Inflammatory macrophage treated with lipopolysaccharide for 4 hours (primary cell): ENCODE data around the gene UBASH3A.

Experiments used
- DNase-seq: peaks from one replicate; pipeline ENCODE4 v3.0.0-alpha.2; 2020

The UBASH3A gene

DNA sequence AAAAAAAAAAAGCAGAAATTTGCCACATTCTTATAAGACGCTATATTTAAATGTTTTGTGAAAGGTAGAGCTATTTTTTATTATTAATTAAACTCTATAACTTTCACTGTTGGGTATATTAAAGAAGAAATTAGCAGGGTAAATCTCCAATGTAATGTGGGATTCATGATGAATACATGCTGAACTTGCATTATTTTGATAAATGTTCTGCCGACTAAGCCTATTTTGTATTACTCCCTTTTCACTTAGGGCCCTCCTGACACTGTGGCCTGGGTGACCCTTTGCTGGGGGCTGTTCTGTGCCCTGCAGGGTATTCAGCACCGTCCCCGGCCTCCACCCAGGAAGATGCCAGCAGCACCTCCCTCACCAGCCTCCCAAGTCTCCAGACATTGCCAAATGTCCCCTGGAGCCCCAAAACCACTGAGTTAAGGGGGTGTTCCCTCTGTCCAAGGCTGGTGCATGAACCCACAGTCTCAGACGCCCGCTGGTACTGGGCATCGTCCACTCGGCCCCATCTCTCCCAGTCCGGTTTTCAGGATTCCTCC is 69.9 kb downstream of the UBASH3A start:
- no peak for DNase-seq

DNA sequence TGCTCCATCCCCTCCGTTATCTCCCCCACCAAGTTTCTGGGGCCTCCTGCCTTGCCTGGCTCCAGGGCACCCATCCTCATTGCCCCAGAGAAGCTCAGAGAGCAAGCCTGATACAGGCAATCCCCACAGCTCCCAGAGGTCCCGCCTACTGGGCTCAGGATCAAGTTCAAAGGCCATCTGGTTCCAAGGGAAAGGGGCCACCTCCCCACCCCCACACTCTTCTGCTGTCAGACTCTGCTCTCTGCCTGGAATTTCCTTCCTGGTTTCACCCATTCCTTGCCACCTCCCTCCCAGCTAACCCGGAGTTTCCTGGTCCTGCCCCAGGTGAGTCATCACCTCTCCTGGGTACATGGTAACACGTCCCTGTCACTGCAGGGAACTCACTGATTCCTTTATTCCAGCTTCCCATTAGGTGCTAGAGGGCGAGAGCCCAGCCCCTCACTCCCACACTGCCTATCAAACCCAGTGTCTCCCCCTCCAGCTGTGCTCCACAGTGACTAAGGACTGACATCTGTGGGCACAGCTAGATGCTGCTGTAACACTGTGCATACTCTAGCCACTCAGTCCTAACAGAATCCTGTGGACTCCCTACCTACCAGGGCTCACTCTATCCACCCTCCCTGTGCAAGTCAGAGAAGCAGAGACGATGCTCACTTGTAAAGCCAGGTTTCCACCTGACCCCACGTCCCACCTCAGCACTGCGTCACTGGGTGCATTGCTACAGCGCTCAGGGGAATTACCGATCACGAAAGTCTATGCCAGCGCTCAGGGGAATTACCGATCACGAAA is 70.5 kb downstream of the UBASH3A start:
- no peak for DNase-seq

DNA sequence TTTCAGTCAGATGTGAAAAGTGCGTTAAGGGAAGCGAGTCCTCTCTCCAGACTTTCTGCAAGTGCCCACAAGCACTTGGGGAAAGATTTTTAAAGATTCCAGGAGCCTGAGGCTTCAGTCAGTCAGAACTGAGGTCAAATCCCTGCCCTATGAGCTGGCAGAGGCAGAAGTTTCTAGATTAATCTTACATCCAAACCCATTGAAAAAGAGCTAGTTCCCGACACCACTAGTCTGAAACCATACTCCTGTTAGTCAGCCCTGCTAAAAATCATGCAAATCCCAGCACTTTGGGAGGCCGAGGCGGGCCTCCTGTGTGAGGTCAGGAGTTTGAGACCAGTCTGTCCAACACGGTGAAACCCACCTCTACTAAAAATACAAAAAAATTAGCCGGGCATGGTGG is 71.3 kb downstream of the UBASH3A start:
- no peak for DNase-seq

DNA sequence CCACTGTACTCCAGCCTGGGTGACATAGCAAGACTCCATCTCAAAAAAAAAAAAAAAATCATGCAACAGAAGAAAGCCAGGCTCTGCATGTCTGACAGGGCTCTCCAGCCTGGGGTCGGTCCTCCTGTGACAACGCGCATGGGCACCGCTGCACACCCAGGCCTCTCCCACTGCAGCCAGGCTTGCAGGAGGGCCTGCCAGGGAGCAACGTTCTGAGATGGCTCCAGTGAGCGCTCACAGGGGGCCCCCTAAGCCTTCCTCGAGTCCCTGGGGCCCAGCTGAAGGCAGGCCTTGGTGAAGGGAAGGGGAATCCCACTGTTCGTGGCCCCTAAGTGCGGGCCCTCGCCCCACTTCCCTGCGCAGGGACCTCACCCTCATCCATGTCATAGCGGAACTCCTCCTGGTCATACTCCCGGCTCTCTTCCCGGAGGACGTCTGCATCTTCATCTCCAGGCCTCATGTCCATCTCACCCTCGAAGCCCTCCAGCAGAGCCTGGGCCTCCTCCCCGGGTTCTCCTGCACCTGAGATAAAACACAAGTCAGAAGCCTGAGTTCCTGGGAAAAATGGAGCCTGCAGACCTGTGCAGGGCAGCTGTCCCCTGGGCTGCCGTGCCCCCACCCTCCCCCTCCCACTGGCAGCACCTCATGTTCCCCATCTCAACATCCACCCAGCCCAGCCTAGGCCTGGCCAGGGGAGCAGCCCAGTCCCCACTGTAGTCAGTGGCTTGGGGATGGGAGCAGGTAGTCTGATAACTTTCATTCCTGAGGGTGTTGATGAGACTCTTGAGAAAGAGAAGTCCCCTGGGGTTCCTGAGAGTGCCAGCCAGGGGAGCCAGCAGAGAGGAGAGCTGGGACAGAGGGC is 72.1 kb downstream of the UBASH3A start:
- DNase-seq, result no peak

DNA sequence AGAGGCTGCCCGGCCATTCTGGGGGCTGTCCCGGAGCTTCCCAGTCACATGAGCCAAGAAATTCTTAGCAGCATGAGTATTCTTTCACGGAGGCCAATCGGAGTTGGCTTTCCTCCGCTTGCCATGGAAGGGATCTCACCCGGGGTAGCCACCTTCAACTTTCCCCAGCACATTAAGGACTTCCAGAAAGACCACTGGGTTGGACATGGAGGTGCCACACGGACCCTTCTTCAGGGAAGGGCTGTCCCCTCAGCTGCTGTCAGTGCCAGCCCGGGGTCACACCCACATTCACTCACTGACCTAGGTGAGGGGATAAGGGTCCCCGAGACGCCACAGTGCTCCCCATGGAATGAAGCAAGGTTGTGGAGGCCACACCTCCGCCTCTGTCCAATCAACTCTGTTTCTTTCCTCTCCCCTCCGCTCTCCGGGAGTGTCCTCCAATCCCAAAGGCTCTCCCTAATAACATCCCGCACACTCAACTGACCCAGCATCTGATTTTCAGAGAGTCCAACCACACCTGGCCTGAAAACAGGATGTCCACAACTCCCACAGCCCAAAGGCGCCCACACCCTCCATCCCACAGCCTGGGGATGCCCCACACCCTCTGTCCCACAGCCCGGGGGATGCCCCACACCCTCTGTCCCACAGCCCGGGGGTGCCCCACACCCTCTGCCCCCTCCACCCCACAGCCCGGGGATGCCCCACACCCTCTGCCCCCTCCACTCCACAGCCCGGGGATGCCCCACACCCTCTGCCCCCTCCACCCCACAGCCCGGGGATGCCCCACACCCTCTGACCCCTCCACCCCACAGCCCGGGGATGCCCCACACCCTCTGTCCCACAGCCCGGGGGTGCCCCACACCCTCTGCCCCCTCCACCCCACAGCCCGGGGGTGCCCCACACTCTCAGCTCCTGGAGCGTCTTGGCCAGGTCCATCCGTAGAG is 73.0 kb downstream of the UBASH3A start:
- DNase-seq, result no peak

DNA sequence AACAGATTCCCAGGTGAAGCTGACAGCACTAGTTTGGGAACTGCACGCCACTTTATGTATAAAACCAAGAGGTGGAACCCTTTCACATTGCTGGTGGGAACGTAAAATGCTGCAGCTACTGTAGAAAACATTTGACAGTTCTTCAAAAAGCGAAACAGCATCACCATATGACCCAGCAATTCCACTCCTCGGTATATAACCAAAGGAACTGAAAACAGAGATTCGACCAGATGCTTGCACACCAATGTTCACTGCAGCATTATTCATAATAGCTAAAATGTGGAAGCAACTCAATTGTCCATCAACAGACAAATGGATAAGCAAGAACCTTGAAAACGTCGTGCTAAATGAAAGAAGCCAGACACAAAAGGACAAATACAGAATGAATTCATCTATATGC is 74.8 kb downstream of the UBASH3A start:
- DNase-seq, result no peak

DNA sequence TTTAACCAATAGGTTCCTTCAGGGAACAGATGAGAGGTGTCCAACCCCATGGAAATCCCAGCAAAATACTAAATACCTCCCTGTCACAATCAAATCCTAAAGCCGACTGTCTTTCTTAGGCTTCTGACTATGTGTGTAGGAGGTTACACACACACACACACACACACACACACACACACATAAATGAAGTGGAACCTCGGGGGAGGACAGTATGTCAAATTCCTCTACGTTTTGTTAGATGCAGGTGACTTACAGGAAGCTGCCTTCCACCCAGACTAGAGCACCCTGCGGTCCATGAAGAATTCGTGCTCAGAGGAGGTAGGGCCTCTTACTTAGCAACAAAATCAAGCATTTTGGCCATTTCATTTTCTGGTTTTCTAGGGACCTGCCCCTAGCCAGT is 75.9 kb downstream of the UBASH3A start:
- no peak for DNase-seq

DNA sequence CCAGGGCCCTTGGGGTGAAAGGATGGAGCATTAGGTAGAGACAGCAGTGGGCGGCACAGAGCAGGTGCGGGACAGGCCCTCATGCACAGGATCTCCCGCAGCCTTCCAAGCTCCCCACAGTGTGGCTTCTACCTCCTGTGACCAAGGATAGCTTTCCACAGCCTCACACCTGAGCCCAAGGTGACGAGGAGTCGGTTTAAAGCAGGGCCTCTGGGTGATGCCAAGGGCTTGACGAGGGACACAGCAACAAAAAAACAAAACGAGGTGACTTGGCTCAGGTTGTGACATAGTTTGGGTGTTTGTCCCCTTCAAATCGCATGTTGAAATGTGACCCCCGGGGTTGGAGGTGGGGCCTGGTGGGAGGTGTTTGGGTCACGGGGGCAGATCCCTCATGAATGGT is 77.0 kb downstream of the UBASH3A start:
- no peak for DNase-seq

DNA sequence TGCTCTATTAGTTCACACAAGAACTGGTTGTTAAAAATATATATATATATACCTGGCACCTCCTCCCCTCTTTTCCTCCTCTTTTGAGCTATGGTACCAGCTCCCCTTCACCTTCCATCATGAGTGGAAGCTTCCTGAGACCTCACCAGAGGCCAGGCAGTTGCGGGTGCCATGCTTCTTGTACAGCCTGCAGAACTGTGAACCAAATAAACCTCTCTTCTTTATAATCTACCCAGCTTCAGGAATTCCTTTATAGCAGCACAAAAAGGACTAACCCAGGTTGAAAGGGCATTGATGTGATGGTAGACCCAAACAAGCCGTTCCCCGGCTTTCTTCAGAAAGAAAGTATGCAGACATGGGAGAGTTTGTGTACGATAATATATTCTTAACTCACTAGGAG is 77.5 kb downstream of the UBASH3A start:
- no peak for DNase-seq

DNA sequence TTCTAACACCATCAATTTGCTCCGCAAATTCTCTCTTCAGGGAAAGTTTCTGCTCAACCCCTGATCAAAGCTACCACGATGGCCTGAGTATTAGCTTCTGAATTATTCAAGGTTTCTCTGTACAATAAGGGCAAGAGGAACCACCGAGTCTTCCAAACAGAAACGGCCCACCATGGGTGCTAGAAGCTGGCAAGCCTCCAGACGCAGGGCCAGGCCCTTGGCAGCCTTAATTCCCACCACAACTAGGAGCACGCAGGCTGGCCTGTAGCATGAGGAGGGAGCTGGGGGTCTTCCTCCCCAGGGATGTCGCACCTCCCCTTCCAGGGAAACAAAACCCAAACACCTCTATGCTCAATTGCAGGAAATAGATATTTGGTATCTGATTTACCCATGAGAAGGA is 81.3 kb downstream of the UBASH3A start:
- DNase-seq, result no peak

DNA sequence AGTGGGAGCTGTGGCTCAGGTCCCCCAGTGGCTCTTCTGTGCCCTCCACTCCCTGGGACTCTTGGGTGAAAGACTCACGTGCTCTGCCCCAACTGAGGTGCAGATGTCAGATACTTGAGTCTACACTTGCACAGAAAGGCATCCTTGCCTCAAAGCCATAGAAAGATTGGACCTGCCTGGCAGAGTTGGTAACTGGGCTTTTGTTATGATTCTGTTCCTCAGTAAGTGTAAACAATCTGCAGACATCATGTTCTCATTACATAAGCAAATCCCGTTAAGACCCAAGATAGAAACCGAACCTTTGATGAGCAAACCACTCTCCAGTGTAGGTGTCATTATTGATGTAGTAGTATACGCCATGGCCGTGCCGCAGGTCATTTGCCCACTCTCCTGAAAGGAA is 82.4 kb downstream of the UBASH3A start:
- DNase-seq, result no peak

DNA sequence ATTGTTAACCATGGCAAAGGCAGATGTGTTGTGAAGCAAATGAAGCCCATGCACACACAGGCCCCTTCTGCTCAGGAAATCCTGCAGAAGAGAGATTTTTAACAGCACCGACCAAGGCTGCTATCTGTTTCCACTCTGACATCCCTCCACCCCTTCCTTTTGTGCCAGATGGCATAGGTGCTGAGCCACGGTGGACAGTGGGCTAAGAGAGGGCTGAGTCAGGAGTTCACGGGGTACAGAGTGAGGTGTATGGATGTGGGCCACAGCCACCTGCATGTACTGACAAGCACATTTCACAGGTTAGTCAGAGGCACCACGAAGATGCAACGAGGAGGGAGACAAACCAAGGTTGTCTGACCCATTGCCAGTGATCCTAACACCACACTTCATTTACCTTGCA is 82.8 kb downstream of the UBASH3A start:
- no peak for DNase-seq

DNA sequence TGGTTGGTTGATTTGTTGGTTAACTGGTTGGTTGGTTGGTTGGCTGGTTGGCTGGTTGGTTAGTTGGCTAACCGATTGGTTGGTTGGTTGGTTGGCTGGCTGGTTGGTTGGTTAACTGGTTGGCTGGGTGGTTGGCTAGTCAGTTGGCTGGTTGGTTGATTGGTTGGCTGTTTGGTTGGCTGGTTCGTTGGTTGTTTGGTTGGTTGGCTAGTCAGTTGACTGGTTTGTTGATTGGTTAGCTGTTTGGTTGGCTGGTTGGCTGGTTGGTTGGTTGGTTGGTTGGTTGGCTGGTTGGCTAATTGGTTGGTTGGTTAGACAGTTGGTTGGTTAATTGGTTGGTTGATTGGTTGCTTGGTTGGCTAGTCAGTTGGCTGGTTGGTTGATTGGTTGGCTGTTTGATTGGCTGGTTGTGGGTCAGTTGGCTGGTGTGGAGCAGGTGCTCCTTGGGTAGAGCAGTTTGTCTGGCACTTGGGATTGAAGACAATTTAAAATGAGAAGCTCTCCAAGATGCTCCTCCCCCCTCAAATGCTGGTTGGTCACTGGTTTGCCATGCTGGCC is 85.4 kb downstream of the UBASH3A start:
- no peak for DNase-seq

DNA sequence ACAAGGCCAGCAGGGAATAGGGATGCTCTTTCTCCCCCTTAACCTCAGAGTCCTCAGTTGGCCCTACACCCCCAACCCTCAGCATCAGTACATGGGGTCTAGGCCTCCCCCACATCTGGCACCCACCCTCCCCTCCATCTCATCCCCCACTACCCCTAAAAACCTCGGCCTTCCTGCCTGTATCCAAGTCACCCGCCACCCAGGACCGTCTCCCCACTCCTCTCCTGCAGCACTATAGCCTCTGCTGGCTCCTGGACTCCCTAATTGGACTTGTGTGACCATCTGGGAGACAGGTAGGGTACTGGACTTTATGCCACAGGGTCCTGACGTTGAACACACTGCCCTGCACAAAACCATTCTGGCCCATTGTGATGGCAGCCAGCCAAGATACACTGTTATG is 86.3 kb downstream of the UBASH3A start:
- no peak for DNase-seq

DNA sequence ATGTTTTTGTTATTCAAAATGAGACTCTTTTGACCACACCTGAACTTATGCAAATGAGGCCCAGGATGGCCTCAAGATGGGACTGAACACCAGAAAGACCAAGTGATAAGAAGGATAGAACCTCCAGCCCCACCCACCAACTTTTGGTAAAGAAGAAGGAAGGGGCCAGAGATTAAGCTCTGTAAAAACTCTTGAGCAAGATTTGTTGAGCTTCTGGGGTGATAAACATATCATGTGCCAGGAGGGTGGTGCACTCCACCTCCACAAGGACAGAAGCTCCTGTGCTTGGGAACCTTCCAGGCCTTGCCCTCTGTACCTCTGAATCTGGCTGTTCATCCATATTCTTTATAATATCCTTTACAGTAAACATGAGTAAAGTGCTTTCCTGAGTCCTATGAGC is 87.0 kb downstream of the UBASH3A start:
- DNase-seq, result no peak

DNA sequence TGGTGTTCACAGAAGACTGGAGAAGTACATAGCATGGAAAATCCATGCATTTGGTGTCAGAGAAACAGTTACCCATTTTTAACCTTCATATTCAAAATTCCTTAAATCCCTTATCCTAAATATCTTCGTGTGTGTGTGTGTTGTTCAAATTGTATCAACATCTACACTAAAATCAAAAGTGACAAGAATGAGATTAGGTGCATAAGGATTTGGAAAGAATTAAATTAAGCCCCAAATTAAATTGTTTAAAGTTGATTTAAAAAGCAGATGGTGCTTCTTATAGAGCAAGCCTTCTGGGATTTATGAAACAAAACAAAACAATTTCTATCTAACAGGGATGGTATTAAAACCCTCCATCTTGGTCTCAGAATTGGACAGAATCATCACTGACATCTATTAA is 87.6 kb downstream of the UBASH3A start:
- no peak for DNase-seq

DNA sequence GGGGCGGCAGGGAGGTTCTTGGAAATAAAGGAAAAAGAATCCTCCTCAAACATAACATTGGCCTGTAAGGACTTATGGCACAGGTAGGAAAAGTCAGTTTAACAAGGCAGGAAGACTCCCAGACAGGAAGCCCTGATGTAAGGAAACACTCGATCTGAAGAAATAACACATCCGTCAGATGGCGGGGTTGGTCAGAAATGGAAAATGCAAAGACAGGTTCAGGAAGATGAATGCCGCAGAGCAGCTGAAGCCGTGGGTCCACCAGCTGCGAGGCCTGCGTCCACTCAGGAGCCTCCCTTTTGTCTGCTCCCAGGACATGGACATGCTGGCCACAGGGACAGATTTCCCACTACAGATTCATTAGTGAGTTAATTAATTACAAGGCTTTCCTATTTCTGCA is 88.5 kb downstream of the UBASH3A start:
- DNase-seq, result no peak

DNA sequence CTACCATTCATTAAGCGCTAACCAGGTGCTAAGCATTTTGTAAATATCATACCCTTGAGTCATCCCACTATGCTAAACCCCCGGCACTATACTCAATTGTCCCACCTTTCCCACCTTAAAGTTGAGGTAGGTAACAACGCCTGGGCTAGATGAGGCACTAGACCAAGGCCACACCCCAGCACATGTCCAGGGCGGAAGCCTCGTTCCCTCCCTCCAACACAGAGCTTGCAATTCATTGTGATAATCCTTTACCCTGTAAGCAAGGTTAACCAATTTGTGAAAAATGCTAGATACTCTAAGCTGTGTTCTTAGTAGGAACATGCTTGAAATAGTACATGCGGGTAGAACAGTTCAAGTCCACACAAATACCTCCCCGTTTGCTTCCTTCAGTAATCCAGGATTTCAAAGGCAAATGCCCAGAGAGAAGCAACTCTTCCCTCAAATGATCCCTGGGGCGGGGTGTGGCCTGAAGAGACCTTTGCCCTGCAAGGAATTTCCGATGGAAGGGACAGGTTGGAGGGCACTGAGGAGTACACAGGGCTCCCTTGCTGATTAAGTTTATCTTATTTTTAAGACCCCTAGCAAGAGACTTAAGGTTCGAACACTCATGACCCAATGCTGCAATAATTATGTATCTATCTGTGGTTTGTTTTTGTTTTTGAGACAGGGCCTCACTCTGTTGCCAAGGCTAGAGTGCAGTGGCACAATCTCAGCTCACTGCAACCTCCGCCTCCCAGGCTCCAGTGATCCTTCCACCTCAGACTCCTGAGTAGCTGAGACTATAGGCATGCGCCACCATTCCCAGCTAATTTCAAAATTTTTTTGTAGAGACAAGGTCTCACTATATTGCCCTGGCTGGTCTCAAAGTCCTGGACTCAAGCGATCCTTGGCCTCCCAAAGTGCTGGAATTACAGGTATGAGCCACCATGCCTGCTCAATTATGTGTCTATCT is 89.7 kb downstream of the UBASH3A start:
- no peak for DNase-seq

DNA sequence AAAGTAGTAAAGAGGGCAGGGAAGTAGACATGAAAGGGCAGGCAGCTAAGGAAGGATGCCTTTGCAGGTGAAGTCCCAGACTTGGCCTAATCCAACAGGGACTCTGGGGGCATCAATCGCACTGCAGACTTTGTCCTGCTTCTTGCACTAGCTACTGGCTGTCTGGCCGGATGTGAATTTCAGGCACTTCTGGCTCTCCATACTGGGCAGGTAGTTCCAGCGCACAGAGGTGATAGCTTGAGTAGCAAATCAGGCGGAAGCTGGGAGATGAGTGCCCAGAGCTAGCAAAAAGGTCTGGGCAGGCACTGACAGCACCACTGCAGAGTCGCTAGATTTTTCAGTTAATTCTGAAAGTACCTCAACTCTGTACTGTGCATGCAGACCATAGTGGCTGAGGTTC is 91.3 kb downstream of the UBASH3A start:
- DNase-seq, result no peak

DNA sequence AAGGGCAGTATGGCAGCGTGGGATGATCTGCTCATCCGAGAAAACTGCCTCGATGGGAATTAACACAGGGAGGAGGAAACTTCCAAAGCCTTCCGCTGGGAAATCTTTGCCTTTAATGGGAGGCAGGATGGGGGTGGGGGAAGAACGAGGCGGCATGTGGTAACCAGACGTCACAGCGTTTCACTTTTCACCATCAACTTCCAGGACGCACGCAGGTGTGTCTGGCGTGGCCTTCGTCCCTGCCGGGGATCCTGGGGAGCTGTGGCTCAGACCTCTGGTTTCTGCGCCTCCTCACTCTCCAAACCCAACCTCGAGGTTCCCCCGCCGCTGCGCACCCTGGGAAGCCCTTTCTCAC is 92.0 kb downstream of the UBASH3A start:
- DNase-seq, result no peak

DNA sequence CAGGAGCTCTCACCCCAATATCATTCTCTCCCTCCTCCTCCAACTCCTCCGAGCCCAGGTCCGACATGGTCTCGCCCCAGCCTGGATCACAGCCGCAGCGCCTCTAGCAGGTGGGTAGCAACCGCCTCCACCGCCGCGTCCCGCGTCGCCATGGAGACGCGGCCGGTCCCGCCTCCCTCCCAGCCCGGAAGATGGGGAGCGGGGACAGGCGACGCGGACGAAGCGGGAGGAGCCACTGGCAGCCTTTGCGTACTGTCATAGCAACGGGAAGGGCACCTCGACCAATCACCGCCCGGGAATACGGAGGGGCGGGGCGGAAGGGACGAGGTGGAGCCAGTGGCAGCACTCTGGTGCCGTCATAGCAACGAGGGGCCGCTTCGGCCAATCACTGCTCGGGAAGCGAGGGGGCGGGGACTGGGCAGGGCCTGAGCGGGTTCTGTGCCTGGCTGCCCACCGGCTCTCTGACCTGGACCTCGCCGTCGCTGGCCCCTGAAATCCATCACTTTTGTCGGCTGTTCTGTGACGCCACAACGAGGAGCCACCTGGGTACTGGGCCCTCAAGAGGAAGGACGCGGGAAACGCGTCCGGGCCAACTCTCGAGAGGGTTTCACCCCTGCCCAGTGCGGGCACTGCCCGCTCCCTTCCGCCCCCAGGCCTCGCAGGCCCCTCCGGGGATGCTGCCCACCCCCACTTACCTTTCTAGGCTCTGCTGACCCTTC is 92.6 kb downstream of the UBASH3A start, which contains the start of gene RSPH1:
Gene RSPH1 (minus strand): TSS at position 105 of the 719 bp plus-strand sequence. CDS start 38 bp downstream, at position 67.
- peak; percentile 99 for DNase-seq
